HFF-Myc (cell line): ENCODE results near the gene TMEM165.

ENCODE experiments used
- DNase-seq: peaks from one replicate; pipeline ENCODE4 v3.0.0-alpha.2; 2011; ENCODE audit warnings: low read depth; ENCODE audit errors: extremely low read depth
- H3K4me3 ChIP-seq: replicated peaks from 2 replicates; pipeline ENCODE4 v1.5.1; 2011; ENCODE audit warnings: low read depth, mild to moderate bottlenecking, control low read depth, low read length
- TF ChIP-seq, protein P1 (sequence below): IDR thresholded peaks from 2 replicates; pipeline ENCODE4 v1.5.1; 2012; ENCODE audit warnings: mild to moderate bottlenecking, low read depth, low read length, control low read depth; ENCODE audit errors: missing control alignments

Gene TMEM165

DNA sequence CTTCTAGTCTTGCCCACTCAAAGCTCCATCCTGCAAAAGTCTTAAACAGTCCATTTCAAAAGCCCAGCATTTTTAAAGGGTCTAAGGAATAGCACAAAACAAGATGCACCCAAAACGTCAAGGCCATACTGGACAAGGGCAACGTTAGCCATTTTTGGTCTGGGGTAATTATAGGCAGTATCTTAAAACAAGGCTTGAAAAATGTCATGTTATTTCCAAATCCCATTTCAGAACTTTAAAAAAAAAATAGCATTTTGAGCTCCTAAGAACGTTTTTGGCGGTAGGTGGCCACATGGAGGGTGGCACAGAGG is 584 bp upstream of the TMEM165 start:
- peak overlapping the region; percentile 71 for H3K4me3 ChIP-seq
- no peak for DNase-seq
- TF ChIP-seq, protein P1, sequence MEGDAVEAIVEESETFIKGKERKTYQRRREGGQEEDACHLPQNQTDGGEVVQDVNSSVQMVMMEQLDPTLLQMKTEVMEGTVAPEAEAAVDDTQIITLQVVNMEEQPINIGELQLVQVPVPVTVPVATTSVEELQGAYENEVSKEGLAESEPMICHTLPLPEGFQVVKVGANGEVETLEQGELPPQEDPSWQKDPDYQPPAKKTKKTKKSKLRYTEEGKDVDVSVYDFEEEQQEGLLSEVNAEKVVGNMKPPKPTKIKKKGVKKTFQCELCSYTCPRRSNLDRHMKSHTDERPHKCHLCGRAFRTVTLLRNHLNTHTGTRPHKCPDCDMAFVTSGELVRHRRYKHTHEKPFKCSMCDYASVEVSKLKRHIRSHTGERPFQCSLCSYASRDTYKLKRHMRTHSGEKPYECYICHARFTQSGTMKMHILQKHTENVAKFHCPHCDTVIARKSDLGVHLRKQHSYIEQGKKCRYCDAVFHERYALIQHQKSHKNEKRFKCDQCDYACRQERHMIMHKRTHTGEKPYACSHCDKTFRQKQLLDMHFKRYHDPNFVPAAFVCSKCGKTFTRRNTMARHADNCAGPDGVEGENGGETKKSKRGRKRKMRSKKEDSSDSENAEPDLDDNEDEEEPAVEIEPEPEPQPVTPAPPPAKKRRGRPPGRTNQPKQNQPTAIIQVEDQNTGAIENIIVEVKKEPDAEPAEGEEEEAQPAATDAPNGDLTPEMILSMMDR = no peak

DNA sequence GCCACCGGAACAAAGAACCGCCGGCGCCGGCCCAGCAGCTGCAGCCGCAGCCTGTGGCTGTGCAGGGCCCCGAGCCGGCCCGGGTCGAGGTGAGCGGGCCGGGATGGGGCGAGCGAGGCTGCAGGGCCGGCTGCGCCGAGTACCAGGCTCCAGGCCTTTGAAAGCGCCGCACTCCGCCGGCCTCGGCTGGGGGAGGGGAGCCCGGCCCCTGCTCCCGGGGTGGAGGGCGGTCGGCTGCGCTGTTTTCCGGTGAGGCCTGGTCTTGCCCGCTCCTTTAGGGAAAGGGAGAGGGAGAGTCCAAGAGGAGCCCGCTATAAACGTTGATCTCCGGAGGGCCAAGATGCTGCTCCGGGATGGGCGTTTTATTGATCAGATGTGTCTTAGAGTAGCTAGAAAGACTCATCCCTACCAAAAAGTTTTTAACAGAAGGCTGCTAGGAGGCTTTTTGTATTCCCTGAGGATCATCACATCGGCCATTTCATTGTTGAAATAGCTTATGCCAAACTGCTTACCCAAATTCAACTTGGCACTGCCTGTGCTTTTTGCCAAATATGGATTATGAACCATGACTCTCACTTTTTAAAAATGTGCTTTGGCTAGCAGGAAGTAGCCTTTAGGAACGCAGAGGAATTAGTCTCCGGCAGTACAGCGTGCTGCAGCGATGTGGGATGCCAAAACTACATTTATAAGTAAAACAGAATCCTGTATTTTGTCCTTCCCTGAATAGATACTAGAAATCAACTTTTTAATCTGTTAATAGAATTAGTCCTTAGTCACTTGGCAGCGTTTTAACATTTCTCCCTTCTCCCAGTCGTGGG is 760 bp downstream of the TMEM165 start:
- DNase-seq = no peak
- TF ChIP-seq, protein P1 = no peak
- peak overlapping the region; percentile 71 for H3K4me3 ChIP-seq

DNA sequence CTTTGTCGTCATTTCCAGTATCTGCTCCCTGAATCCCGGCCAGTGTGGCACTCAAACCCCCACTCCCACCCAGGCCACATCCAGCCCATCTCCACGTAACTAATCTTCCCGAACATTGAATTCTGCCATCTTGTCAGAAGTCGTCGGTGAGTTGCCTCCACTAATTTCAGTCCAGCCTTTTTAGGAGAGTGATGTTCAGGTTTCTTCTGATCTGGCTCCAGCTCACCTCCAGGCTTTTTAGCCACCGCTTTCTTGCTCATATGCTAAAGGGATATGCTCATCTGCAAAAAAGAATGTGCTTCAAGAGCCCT is 1.3 kb downstream of the TMEM165 start:
- DNase-seq = no peak
- TF ChIP-seq, protein P1 = no peak
- H3K4me3 ChIP-seq = peak overlapping the region; percentile 71

DNA sequence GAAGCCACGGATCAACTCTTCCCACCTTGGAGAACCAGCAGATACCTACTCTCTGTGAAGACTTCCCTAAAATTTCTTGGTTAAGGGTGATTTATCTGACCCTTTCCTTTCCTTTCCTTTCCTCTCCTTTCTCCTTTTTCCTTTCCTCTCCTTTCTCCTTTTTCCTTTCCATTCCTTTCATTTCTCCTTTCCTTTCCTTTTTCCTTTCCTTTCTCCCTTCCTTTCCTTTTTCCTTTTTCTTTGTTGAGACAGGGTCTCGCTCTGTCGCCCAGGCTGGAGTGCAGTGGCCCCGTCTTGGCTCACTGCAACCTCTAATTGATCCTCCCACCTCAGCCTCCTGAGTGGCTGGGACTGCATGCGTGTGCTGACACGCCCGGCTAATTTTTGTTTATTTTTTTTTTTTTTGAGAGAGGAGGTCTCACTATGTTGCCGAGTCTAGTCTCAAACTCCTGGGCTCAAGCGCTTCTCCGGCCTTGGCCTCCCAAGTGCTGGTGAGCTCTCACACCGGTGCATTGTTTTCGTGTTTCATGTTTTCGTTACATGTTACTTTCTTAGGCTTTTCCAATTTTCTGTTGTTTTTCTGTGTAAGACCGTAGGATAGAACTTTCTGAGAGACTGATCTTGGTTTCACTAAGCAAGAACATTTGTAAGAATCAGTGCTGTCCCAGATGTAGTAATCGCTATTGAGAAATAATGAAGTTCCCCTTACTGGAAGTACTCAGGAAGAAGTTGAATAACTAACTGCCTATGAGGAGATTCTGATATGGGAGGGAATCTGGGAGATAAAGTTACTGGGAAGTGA is 2.0 kb downstream of the TMEM165 start:
- H3K4me3 ChIP-seq = peak overlapping the region; percentile 71
- DNase-seq = no peak
- TF ChIP-seq, protein P1 = no peak

DNA sequence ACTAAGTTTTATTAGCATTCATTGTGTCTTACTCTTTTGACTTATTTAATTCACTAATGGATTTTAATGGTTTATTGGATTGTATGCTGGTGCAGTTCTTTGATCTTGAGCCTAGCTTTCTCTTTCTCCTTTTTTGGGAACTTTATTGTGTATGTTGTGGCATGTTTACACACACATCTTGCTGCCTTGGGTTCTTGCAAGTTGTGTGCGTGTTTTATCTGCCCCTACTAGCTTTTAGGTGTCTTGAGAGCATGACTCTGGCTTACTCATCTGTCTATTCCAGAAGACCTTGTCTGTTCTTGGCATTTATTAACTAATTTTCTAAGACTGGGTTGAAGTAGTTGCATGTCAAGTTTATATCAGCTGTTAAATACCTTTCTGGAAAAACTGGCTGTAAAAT is 2.7 kb downstream of the TMEM165 start:
- H3K4me3 ChIP-seq = peak overlapping the region; percentile 71
- DNase-seq = no peak
- TF ChIP-seq, protein P1 = no peak

DNA sequence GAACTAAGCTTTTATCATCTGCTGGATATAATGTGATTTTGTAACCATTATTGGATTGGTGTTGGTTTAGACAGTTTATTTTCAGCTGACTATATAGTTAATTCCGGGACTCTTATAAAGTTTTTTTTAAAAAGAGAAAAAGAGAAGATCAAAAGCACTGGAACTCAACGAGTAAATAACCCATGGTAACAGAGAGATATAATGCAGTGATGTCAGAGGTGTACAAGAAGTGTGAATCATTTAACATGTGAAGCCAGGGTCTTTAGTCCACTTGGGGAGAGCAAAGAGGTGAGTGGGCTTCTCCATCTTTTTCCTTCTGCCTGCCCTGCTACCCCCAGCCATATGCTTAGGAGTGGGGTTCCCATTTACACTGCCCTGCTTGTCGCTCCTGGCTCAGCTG is 3.2 kb downstream of the TMEM165 start:
- TF ChIP-seq, protein P1 = no peak
- peak overlapping the region; percentile 71 for H3K4me3 ChIP-seq

DNA sequence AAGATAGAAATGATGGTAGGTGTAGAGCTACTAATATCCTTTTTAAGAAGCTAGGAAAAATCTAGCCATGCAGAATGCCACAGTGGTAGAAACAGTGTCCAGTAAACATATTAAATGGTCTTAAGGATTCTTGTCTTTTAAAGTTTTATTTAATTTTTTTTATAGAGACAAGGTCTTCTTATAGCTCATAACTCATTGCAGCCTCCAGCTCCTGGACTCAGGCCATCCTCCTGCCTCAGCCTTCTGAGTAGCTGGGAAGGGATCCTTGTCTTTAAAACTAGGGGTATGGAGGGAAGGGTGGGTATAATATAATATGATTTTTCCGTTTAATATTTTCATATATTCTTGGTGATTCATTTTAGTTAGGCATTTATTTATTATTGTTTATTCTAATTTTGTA is 3.8 kb downstream of the TMEM165 start:
- H3K4me3 ChIP-seq = peak overlapping the region; percentile 71; the same call in 1 of the 2 replicates
- DNase-seq = no peak
- TF ChIP-seq, protein P1 = no peak

More for the DNA sequence above, 3.2 kb downstream of the TMEM165 start:
- no peak for DNase-seq
